Activated CD4-positive, CD25-positive, alpha-beta regulatory T cell treated with anti-CD3 and anti-CD28 coated beads, Interleukin-2, amount 50 U/mL, for 16 hours (primary cell): ENCODE measurements around the gene TBXAS1.

Experiments
- DNase-seq: peaks from one replicate; pipeline ENCODE4 v3.0.0-alpha.2; 2020; ENCODE audit warnings: low read depth, low spot score

The TBXAS1 gene

GRCh38 chr7:140000666-140001268 lies 171.7 kb downstream of the TBXAS1 start:
- no peak for DNase-seq

GRCh38 chr7:140003913-140004382 lies 174.9 kb downstream of the TBXAS1 start:
- no peak for DNase-seq

DNA sequence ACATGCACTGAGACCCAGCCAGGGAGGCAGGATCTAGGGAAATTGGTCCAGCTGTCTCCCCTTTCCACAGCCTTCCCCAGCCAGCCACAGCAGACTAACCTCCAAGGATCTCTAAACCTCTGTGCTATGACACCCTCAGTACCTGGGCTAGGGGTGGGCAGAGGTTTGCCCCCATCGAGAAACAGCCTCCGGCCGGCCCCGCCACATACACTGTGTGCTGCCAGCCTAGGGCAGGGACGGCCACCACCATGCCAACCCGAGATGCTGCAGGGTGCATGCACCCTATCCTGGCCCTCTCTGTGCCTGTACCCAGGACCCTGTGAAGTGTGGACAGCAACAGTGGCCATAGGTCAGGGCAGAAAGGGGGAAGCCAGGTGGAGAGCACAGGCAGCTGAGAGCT lies 175.6 kb downstream of the TBXAS1 start:
- no peak for DNase-seq

DNA sequence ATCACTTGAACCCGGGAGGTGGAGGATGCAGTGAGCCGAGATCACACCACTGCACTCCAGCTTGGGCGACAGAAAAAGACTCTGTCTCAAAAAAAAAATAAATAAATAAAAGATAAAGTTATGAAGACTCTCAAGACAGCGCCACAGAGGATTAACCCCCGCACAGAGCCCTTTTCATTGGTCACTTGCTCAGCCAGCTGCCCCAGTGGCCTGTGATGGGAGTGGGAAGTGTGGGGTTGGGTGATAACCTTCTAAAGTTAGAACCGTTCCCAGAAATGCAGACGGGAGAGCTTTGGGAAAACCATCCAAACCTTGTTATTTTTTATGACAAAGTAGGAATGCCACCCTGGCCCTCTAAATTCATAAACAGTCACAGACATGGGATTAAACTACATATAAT lies 176.3 kb downstream of the TBXAS1 start:
- no peak for DNase-seq

GRCh38 chr7:140005754-140006503 lies 176.9 kb downstream of the TBXAS1 start:
- no peak for DNase-seq

GRCh38 chr7:140006600-140006999 lies 177.5 kb downstream of the TBXAS1 start:
- no peak for DNase-seq

DNA sequence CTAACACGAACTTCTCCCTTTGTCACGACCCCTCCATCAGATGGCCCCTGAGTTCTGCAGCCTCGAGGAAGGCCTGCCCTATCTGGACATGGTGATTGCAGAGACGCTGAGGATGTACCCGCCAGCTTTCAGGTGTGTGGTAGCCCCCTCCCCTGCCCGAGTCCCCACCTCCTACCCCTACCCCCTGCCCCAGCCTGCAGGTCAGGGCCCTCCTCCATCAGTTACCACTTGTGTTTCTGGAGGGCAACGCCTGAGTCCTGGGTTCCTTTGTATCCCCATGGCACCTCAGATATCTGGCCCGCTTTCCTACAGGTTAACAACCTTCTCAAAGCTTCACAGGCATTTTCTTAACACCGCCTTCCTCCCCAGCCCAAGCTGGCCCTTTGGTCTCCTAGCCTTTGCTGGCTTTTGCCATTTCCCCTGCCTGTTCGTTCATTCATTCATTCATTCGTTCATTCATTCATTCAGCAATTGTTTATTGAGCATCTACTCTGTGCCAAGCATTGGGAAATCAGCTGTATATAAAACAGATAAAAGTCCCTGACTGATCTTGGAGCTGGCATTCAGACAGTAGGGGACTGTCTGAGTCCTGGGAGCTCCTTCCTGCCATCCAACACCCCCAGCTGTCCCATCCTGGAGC lies 178.1 kb downstream of the TBXAS1 start:
- DNase-seq: no peak

- no peak for DNase-seq
These were observed 179.9 kb downstream of the TBXAS1 start for GRCh38 chr7:140008755-140009610.

DNA sequence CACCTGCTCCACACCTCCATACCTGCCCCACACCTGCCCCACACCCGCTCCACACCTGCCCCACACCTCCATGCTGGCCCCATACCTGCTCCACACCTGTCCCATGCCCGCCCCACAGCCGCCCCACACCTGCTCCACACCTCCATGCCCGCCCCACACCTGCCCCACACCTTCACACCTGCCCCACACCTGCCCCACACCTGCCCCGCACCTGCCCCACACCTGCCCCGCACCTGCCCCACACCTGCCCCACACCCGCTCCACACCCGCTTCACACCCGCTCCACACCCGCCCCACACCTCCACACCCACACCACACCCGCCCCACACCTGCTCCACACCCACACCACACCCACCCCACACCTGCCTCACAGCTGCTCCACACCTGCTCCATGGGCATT lies 180.7 kb downstream of the TBXAS1 start:
- DNase-seq: no peak

DNA sequence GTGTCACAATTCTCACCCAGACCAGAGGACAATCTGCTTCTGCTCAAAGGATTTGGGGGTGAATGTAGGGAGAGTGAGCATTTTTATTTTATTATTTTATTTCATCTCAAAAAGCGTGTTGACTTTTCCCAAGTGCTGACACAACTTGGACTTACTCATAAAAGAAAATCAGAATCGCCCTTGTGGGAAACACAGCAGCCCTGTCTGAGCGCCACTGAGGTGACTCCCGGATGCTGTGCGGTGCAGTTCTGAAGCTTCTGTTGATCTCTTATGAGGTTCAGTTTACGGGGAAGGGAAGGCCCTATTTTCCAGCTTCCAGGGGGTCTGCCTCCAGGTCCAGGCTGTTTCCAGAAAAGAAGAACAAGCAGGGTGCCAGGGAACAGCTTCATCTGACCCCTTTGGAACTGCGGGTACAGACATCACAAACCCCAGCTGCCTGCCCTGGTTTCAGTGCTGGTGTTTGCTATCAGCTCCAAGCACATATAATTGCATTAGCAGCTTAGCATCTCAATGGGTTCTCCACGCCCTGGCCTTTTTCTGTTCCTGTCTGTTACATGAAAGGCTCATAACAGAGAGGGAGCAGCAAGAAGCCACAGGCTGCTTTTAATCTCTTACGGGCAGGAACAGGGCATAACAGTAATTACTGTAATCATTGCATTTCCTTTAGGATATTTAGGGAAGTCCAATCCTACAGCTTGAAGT lies 181.3 kb downstream of the TBXAS1 start:
- no peak for DNase-seq

GRCh38 chr7:140013676-140014075 lies 184.6 kb downstream of the TBXAS1 start:
- DNase-seq: no peak

GRCh38 chr7:140014123-140014522 lies 185.1 kb downstream of the TBXAS1 start:
- DNase-seq: no peak

DNA sequence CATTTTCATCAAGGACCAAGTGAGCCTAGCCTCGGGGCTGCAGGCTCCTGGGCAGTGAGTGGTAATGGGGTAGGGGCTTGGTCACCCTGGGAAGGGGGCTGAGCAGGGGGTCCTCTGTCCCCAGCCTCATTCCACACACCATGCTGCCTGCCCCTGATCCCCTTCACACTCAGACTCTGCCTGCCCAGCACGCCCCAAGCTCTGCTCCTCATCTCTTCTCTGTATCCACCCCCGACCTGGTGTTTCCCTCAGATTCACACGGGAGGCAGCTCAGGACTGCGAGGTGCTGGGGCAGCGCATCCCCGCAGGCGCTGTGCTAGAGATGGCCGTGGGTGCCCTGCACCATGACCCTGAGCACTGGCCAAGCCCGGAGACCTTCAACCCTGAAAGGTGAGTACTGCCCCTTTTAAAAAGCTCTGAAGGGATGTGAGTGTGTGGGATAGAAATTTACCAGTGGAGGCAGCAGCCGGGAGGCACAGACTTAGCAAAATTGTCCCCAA lies 186.5 kb downstream of the TBXAS1 start:
- DNase-seq: no peak

GRCh38 chr7:140016540-140016939 lies 187.5 kb downstream of the TBXAS1 start:
- DNase-seq: no peak

DNA sequence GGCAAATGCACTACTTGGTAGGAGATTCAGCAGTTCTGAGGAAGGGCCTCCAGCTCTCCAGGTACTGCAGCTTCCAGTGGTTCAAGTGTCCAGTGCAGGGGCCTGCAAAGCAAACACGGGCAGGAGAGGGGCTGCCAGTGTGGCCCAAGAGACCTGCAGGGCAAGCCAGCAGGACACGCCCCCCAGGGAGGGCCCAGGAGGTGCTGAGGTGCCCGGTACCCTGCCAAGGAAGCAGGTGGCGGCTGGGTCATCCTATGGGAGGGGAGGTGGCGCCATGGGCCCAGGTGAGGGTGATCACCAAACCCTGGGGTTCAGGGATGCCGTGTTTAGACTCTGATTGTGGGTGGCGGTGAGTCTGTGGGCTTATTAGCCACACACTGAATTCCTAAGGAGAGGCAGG lies 188.0 kb downstream of the TBXAS1 start:
- DNase-seq: no peak

- no peak for DNase-seq
These were observed 188.5 kb downstream of the TBXAS1 start for GRCh38 chr7:140017543-140017942.

DNA sequence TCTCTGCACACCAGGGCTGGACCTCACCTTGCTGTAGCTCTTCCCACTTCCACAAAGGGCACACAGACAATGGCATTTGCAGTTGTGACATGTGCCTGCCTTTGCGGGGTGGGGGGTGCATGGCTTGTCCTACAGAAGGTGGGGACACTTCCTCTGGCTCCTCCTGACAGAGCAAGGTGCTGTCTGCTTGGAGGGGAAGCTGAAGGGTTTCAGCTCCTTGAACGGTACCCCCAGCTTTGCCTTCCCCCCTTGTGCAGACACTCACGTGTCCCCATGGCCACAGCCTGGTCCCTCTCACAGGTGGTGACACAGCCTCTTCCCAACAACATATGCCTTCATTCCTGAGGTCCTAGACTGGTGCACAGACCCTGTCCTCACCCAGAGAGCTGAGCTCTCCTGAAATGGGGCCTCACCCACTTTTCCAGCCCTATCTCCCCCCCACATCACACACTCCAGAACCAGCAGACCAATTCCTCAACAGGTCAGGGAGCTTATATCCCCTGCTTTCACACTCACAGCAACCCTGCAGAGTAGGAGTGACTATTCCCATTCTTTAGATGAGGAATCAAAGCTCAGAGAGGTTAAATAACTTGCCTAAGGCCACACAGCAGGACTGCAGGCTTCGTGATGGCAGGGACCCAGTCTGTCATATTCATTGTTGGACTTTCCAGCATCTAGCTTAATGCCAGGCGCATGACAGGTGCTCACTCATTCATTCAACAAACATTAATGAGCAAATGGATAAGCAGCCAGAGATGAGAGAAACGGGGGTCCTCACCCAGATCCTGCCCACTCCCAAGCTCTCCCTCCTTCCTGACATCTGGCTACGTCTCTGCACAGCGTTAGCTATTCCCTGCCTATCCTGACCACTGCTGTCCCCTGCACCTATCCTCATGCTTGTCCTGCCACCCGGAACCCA lies 189.3 kb downstream of the TBXAS1 start:
- DNase-seq: no peak

DNA sequence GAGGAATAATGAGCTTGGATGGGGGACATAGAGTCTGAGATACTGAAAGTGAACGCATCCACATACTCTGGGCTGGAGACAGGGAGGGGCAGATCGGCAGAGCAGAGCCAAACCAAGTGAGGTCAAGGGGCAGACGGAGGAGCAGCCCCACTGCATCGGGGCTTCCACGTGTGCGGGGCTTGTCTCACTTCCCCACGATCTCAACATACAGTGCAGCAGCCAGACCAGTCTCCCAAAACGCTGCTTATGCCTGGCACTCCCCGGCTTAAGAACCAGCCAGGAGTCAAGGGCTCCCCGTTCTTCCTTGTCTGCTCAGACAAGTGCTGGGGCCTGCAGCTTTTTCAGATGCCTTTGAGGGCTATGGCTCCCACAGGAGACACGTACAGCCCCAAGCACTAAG lies 190.1 kb downstream of the TBXAS1 start:
- no peak for DNase-seq

DNA sequence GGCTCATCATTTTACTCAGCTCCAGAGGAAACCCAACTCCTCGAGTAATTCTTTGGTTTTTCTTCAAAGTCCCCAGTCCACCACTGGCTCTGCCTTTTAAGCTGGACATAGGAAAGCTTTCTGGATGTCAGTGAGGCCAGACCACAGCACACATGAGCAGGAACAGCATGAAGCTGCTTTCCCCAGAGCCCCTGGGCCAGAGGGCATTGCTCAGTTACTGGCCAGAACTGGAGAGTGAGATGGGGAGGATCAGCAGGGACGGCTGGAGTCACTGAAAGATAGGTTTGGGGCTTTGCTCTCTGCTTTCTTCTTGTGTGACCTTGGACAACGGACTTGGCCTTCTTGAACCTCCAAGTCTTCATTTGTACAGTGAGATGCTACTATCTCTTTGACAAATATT lies 190.5 kb downstream of the TBXAS1 start:
- DNase-seq: no peak

DNA sequence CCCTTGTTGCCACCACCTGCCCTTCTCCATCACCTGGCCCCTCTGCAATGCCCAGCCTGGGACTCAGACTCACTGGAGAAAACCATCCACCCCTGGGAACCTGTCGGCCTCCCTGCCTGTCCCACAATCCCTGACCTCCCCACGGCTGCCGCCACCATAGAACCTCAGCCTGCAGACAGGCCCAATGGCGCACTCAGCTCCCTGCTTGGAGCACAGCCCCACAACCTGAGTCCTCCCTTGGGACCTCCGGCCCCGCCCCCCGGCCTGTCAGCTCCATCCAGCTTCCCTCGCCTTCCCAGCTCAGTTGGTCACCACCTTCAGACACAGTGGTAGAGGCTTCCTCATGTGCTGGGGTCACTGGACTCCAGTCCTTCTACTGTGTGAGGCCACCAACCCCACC lies 192.5 kb downstream of the TBXAS1 start:
- no peak for DNase-seq
